ENCODE results near the gene DNPEP. TPM values are rescaled to one million over a fixed set of nuclear protein-coding genes. Genes with fewer than 3 reads are reported as not detected.
A peak's percentile ranks its signal among the peaks of the same experiment; 100 is the strongest.

DNPEP gene
- total and polyA plus RNA-seq, 8 donors = 21.0 to 89.4 (median 27.3) TPM

- intact Hi-C loops (cut with DNase I) = no loop called here
- no peaks in the 10 kb centered on the region for H3K27me3 ChIP-seq
- TF ChIP-seq CTCF (IDR thresholded peaks at IDR 0.05) = no peak
- peak overlapping the region; percentile 75 to 91 (median 88) for H3K27ac ChIP-seq
- peak overlapping the region; percentile 71 to 88 (median 79) for H3K4me3 ChIP-seq
- H3K36me3 ChIP-seq = peaks cover 3 to 25% (median 13%) of the 10 kb centered on the region in 3 donors
- DNase-seq (peak in 1 of 6 donors; percentile 42), ATAC-seq (no peak), FAIRE-seq (no peak)
- no peaks in the 10 kb centered on the region for H3K9me3 ChIP-seq
- H3K4me1 ChIP-seq = peaks cover 0 to 3% (median 0%) of the 10 kb centered on the region in 3 donors
- WGBS, 2 donors = 44 to 47% methylated on average over 18 to 19 of the region's 19 CpGs
Observed at GRCh38 chr2:219386532-219387280, 1.0 kb downstream of the DNPEP start.

DNA sequence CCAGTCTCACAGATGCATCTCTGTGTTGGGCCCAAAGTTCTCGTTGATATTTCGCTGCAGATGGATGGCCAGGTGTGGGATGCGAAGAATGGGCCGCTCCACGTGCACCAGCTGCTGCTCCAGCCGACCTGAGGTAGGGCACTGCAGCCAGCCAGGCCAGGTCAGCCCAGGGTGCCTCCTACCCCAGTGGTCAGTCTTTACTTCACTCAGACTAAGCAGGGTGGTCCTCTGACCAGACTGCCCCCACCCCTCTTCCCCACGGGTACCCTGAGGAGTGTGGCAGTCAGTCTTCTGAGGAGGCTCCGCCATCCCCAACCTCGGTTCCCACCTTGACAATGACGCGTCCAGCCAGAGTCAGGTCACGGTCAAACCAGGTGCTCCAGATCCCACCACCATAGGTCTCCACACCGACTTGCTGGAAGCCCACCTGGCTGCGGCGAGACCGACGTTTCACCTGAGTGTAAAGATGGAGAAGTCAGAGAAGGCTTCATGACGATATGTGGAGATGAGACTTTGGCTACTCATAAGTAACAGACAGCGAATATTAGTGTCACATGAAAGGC, 1.7 kb downstream of the DNPEP start:
- WGBS, 2 donors = 91 to 93% methylated on average over 18 to 19 of the region's 19 CpGs
- FAIRE-seq (no peak), DNase-seq (no peak), ATAC-seq (no peak)
- H3K4me3 ChIP-seq = no peak overlapping the region
- no peak overlapping the region for H3K27ac ChIP-seq
- intact Hi-C loops (cut with DNase I) = no loop called here
- H3K4me1 ChIP-seq = peaks cover 0 to 3% (median 0%) of the 10 kb centered on the region in 3 donors
- no peak for TF ChIP-seq CTCF (IDR thresholded peaks at IDR 0.05)
- no peaks in the 10 kb centered on the region for H3K27me3 ChIP-seq
- no peaks in the 10 kb centered on the region for H3K9me3 ChIP-seq
- peaks cover 3 to 25% (median 13%) of the 10 kb centered on the region in 3 donors for H3K36me3 ChIP-seq

GRCh38 chr2:219384859-219385258, 2.9 kb downstream of the DNPEP start:
- no peak for DNase-seq
- Histone ChIP-seq H3K27me3 (no peaks in the 10 kb centered on the region), H3K4me1 (peaks cover 0 to 3% (median 0%) of the 10 kb centered on the region in 3 donors), H3K36me3 (peaks cover 3 to 25% (median 13%) of the 10 kb centered on the region in 3 donors), H3K4me3 (no peak overlapping the region), H3K27ac (no peak overlapping the region), H3K9me3 (no peaks in the 10 kb centered on the region)
- no peak for FAIRE-seq
- no peak for ATAC-seq
- intact Hi-C loops (cut with DNase I) = no loop called here
- 81 to 86% methylated on average over 2 of the region's 2 CpGs for WGBS, 2 donors
- TF ChIP-seq CTCF (IDR thresholded peaks at IDR 0.05) = no peak

GRCh38 chr2:219384083-219384713, 3.5 kb downstream of the DNPEP start:
- no peak for DNase-seq
- intact Hi-C loops (cut with DNase I) = no loop called here
- 87 to 90% methylated on average over 15 of the region's 15 CpGs for WGBS, 2 donors
- FAIRE-seq = no peak
- peaks cover 0 to 3% (median 0%) of the 10 kb centered on the region in 3 donors for H3K4me1 ChIP-seq
- TF ChIP-seq CTCF (IDR thresholded peaks at IDR 0.05) = no peak
- H3K9me3 ChIP-seq = no peaks in the 10 kb centered on the region
- no peak for ATAC-seq
- H3K27me3 ChIP-seq = no peaks in the 10 kb centered on the region
- peaks cover 3 to 25% (median 13%) of the 10 kb centered on the region in 3 donors for H3K36me3 ChIP-seq
- H3K4me3 ChIP-seq = no peak overlapping the region
- no peak overlapping the region for H3K27ac ChIP-seq

Data from pancreas (tissue), 10 donors.